ENCODE data around the gene COIL. TPM values are rescaled to one million over a fixed set of nuclear protein-coding genes. Genes with fewer than 3 reads are reported as not detected.

Gene COIL
- total RNA-seq, 1 experiment from 2014 or later: 31.2 TPM

DNA sequence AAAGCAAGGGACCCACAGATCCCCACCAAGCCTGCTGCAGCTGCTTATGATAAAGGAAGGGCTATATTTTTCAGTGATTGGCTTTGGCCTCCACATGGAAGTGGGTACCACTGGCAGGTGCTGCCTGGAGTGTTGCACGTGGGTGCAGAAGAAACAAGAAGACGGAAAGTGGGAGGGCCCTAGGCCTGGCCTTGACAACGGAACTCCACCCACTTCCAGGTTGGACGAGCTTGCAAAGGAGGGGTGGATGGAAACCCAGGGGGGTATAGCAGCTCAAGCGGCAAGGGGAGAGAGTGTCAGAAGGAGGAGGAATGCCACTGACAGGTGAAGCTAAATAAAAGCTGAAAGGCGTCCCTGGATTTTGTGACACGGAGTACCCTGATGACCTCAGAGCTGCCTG, 67.3 kb downstream of the COIL start:
- ChIA-PET RAD21 (ENCODE audit: low non-redundant PET in 1 of 2, low total read pairs in 2 of 2, uncharacterized antibody in 2 of 2, unreplicated experiment in 2 of 2) (no interaction called here), CTCF (no interaction called here), POLR2A (interaction anchor here (1.0 to 1.6 kb wide), 2 partner anchors 9 to 20 kb away, joined by 3 to 6 read pairs; partner anchors contain the start of gene TRIM25)
- Histone ChIP-seq H3K79me2 (ENCODE audit: insufficient read depth, low read length) (0 out of 2 replicates have a peak, but pooled peaks cover 6% of the 10 kb centered on the region), H3K36me3 (ENCODE audit: control insufficient read depth in 1 of 2, insufficient read depth in 2 of 2, low read length in 2 of 2) (peaks cover 46 to 80% of the 10 kb centered on the region in 2 experiments), H3K9me3 (ENCODE audit: control insufficient read depth in 1 of 2, insufficient read depth in 1 of 2, low read depth in 1 of 2, low read length in 2 of 2) (peaks cover 0 to 7% of the 10 kb centered on the region in 2 experiments; a peak in 1 of 4 replicates), H3K9me2 (ENCODE audit: insufficient read depth) (no peaks in the 10 kb centered on the region), H3K27ac (ENCODE audit: low read depth, low read length) (no peak overlapping the region), H4K20me1 (ENCODE audit: insufficient read depth) (no peaks in the 10 kb centered on the region), H3K27me3 (ENCODE audit: insufficient read depth, low read length) (no peaks in the 10 kb centered on the region), H3K4me1 (ENCODE audit: control insufficient read depth in 1 of 2, insufficient read depth in 2 of 2, low read length in 2 of 2) (peaks cover 0 to 18% of the 10 kb centered on the region in 2 experiments; a peak in 2 of 4 replicates), H3K4me2 (ENCODE audit: low read length) (no peak overlapping the region), H2AFZ (ENCODE audit: low read depth, low read length, poor library complexity, severe bottlenecking) (no peak overlapping the region), H3K9ac (ENCODE audit: low read length) (no peak overlapping the region), H3K4me3 (replicated peaks in 1 of 2; ENCODE audit: low read depth in 1 of 2, low read length in 2 of 2) (no peak overlapping the region)
- TF ChIP-seq ZBTB33 (IDR thresholded peaks at IDR 0.05; ENCODE audit: extremely low read depth, insufficient replicate concordance, low read length): no peak
- TF ChIP-seq SRF (IDR thresholded peaks at IDR 0.05; ENCODE audit: low read depth): no peak
- TF ChIP-seq ELF1 (IDR thresholded peaks at IDR 0.05; ENCODE audit: borderline replicate concordance, low read depth): no peak
- no peak for TF ChIP-seq CBX3 (IDR thresholded peaks at IDR 0.05; ENCODE audit: low read depth)
- TF ChIP-seq, protein P1, sequence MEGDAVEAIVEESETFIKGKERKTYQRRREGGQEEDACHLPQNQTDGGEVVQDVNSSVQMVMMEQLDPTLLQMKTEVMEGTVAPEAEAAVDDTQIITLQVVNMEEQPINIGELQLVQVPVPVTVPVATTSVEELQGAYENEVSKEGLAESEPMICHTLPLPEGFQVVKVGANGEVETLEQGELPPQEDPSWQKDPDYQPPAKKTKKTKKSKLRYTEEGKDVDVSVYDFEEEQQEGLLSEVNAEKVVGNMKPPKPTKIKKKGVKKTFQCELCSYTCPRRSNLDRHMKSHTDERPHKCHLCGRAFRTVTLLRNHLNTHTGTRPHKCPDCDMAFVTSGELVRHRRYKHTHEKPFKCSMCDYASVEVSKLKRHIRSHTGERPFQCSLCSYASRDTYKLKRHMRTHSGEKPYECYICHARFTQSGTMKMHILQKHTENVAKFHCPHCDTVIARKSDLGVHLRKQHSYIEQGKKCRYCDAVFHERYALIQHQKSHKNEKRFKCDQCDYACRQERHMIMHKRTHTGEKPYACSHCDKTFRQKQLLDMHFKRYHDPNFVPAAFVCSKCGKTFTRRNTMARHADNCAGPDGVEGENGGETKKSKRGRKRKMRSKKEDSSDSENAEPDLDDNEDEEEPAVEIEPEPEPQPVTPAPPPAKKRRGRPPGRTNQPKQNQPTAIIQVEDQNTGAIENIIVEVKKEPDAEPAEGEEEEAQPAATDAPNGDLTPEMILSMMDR (IDR thresholded peaks at IDR 0.05 in 2 of 3, conservative IDR thresholded peaks at IDR 0.05 in 1 of 3; ENCODE audit: borderline replicate concordance in 1 of 3, insufficient read depth in 1 of 3, low read depth in 2 of 3, low read length in 2 of 3): no peak
- no peak for TF ChIP-seq YY1 (IDR thresholded peaks at IDR 0.05; ENCODE audit: extremely low read depth, insufficient replicate concordance, low read depth, low read length)
- TF ChIP-seq EZH2 (IDR thresholded peaks at IDR 0.05): no peak
- TF ChIP-seq POLR2A (IDR thresholded peaks at IDR 0.05; ENCODE audit: borderline replicate concordance, extremely low read depth, insufficient read depth, insufficient read length): no peak
- intact Hi-C loops (cut with micrococcal nuclease): no loop called here
- no peak for ATAC-seq
- no peak for DNase-seq (ENCODE audit: low read depth, low spot score)
- no TSS peak for BruUV-seq (replicated peaks)
